ENCODE data around the gene GNA14. TPM values are rescaled to one million over a fixed set of nuclear protein-coding genes. Genes with fewer than 3 reads are reported as not detected.
"Not testable (repeated sequence)": the region's sequence is repeated elsewhere in the genome, so short reads cannot be mapped to it uniquely, and the experiment has no call there.

The GNA14 gene
- total RNA-seq, 1 experiment from 2014 or later = 0.42 TPM

DNA sequence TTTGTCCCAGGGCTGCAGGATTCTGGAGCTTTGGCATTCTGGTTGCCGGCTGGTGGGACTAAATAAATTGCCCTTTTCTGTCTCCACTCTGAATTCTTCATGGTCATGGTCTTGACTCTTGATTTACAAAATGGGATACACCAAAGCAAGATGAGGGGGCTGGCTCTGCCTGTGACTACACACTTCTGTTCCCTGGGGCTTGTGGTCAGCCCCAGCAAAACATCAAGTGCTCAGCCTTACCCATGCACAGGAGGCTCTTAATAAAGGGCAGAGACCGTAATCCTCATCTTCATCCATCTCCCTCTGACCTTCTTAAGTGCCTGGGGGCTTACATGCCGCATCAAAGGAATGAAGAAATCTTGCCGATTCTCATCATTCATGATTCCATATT is 198.0 kb downstream of the GNA14 start:
- no peak for DNase-seq (ENCODE audit: low read depth)

DNA sequence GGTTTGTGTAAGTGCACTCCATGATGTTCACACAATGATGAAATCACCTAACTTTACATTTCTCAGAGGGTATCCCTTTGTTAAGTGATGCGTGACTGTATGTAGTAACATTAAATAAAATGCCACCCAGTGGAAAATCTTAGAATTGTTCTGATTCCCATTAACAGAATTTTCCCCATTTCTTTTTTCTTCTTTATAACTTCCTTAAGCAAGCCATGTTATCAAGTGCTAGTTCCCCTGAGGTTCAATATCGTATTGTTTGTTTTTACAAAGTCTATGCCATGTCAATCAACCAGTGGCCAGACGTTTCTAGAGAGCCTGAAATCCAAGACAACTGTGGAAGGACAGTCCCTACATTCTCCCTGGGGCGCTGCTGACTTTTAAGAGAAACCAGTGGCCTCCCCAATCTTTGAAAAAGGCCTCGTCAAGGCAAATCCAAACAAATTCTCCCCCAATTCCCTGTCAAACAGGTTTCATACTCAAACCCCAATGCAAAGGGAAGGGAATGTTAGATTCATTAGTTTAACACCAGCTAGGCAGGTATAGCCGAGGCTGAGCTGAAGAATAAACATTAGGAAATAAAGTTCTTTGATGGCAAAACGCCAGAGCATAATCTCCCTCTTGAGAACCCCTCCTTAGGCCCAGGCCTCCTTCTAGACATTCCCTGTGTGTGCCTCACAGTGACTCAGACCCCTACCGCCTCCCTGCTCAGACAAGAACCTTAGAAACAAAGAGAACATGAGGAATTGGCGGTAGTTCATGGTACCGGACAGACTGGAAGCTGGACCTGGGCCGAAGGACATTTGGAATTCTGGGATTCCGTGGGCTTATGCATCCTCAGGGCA is 198.7 kb downstream of the GNA14 start:
- peak; percentile 86 for DNase-seq (ENCODE audit: low read depth)

DNA sequence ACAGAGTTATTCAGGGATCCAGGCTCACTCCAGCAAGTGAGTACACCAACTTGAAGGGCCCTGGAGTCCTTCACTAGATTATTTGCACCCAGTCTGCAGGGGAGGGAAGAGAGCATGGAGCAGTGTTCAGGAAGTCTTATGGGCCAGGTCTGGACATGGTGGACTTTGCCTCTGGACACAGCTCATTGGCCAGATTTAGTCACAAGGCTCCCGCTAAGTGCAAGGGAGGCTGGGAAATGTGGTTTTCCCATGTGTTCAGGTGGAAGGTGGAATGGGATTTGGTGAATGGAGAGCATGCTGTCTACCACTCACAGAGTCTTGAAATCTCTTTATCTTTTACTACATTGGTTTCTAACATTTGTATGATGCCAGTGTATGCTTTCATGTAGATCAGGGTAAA is 200.5 kb downstream of the GNA14 start:
- no peak for DNase-seq (ENCODE audit: low read depth)

DNA sequence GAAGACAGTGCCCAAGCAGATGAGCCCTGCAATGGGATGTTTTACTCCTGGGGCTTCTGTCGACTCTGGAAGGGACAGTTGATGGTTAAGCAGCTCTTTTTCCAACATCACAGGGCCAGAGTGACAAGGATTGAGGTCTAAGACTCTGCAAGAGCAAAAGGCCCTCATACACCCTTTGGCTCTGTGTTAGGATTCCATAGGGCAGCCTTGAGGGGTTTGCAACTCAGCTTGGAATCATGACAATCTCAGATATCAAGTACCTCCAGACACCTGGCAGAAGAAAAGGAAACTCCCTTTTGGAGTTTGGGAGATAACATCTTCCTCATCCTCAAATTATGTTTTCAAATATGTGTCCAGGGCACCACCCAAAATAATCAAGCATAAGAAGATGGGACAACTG is 205.7 kb downstream of the GNA14 start:
- DNase-seq (ENCODE audit: low read depth) = no peak

DNA sequence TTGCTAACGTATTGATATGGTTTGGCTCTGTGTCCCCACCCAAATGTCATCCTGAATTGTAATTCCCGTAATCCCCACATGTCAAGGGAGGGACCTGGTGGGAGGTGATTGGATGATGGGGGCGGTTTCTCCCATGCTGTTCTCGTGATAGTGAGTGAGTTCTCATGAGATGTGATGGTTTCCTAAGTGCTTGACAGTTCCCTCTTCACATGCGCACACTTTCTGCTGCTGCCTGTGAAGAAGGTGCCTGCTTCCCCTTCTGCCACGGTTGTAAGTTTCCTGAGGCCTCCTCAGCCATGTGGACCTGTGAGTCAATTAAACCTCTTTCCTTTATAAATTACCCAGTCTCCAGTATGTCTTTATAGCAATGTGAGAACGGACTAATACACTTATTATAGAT is 207.0 kb downstream of the GNA14 start:
- DNase-seq (ENCODE audit: low read depth) = not testable (repeated sequence)

DNA sequence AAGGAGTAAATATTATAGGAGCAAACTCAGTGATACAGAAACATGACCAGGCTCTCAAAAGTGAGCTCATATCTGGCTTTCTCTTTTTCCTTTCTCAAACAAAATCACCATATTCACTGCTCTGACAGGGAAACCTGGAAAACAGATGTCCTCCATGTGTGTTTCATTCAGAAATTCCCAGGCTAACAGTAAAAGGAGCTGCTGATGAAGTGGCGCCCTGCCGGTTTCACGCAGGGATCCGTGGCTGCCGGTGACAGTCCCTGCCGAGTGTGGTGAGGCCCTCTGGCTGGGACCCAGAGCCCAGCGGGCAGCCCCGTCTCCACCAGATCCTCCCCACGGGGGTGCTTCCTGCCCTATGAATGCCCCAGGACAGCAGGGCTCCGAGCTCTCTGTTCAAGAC is 208.1 kb downstream of the GNA14 start:
- no peak for DNase-seq (ENCODE audit: low read depth)

DNA sequence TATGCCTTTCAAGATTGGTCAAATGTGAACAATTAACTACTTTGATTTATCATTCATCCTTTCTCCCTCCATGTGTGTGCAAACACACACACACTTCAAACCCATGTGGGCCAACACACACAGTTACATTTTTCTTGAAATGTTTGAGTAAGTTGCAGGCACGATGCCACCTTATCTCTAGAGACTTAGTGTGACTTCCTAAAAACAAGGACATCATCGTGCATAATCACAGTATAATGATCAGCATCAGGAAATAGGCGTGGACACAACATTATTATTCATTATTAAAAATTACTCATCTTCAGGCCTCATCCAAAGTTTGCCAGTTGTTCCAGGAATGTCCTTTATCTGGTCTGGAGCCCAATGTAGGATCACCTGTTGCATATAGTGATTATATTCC is 209.5 kb downstream of the GNA14 start:
- DNase-seq (ENCODE audit: low read depth) = no peak

DNA sequence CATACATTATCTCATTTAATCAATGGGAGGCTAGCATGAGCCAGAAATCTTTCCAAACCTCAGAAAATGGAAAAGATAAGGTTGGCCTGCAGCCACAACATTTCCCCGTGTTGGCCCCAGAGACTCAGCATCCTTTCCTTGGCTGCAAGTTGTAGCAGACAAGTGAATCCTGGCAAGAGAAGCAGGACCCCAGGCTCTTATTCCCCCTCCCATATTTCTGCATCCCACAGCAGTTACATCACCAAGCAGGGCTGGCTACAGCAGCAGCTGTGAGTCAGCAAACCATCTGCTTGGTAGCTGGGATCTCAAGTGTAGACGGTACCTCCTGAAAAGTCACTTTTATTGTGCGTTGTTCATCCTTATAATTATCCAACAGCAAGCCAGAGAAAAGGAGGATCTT is 212.4 kb downstream of the GNA14 start:
- no peak for DNase-seq (ENCODE audit: low read depth)

DNA sequence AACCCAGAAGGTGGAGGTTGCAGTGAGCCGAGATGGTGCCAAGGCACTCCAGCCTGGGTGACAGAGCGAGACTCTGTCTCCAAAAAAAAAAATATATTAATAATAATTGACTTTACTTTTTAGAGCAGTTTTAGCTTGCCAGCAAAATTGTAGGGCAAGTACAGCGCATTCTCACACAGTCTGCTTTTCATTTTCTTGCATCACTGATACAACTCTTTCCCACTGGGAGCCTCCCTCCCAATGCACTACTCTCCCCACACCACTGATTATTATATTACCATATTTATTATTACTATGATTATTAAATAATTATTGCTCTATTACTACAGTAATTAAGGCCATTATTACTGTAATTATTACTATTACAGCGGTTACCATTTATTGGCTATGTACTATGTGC is 212.8 kb downstream of the GNA14 start:
- DNase-seq (ENCODE audit: low read depth) = no peak

DNA sequence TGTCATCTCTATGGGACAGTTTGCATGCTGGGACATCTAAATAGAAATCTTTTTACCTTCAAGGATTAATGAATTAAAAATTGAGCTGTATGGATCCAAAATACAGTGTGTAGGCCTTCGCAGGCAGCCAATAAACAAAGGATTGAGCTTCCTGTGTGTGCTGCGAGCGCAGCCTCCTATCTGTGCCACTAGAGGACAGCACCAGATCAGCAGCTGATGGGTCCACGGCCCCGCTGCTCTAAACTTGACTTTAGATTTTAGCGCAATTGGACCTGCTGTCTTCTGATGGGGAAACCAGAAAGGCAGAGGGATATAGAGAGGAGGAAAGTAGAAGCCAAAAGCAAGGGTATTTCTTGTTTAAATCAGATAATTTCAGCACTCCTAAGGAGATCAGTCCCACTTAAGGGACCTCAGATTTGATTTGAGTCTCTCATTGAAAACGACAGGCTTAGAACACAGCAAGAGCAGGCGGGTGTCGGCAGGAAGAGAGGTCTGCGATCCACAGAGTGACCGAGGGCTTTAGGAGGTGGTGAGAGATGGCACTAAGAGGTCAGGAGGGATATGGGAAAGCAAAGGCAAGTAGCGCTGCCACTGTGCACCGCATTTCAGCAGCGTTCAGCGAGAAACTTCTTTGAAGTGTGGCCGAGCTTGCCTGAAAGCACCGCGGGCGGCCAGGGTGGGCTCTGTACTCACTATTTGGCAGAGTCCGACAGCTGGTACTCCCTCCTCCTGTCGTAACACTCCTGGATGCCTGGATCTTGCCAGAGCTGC is 214.3 kb downstream of the GNA14 start:
- peak; percentile 67 for DNase-seq (ENCODE audit: low read depth)

DNA sequence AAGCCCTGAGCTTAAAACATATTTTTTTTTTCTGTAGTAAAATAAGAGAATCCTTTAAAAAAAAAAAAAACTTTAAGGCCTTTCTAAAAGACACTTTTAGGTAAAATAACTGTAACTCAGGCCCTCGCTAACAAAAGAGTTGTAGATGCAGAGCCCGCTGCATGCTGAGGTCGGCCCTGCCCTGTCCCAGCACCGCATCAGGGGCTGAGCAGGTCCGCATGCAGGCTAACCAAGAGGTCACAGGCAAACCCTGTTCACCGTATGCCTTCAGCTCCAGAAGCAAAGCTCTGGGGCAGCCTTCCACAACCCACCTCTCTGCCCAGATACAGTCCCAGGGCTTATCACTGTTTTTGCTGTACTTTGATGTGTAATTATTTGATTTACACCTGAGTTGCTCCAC is 216.1 kb downstream of the GNA14 start:
- DNase-seq (ENCODE audit: low read depth) = no peak

DNA sequence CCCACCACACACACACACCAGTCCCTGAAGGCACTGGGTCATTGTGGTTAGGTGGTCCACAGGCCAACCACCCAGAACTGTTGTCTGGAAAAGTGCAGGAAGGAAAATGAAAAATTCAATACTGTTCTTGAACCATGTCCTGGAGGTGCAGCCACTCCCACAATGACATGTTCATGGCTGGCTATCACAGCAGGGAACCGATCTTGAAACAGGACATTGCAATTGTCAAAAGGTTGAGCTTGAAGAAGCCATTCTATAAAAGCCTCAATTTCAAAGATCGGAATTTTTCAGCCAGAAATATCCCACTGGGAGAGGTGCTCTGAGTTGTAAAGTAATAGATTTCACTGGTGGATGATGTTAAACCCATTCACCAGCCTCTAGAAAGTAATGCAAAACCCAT is 218.2 kb downstream of the GNA14 start:
- DNase-seq (ENCODE audit: low read depth) = no peak

DNA sequence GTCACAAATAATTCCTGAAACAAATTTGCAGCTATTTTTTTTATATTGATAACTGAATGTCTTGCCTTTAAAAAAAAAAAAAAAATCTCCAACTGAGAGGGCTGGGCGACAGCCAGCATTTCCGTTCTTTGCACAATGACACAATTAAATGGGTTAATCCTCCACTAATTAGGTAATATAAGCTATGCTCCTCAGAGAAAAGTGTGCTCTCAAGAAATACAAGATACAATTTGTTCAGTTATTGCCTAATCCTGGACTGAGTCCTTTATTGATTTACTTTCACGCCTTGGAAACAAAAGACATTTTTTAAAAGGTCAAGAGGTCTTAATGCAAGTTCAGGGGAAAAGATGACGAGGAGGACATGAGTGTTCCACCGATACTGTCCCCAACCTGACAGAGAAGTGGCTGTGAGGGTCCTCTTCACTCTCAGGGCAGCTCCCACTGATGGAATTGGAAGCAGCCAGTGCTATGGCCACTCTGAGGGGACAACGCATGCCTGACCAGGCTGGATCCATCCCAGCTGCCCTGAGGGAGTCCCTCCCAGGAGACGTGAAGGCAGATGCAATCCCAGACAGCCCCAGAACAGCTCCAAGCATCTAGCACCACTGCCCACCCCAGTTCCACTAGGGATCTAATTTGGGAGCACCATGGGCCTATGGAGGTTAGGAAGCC is 220.7 kb downstream of the GNA14 start:
- DNase-seq (ENCODE audit: low read depth) = no peak

DNA sequence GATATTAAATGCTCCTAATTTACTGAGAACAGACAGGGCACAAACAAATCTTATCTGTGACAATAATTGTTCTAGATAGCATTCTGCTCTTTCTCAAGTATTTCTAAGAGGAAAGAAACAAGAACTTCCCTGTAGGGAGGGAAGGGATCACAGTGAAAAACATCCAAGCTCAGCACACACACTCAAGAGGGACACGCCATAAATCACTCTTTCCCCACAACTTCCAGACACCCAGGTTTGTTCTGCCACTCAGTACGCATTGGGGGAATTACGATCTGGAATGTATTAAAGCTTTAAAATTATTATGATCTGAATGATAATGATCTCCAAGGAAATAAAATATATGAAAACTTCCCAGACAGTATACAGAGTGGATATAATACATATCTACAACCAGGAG is 221.4 kb downstream of the GNA14 start:
- no peak for DNase-seq (ENCODE audit: low read depth)

DNA sequence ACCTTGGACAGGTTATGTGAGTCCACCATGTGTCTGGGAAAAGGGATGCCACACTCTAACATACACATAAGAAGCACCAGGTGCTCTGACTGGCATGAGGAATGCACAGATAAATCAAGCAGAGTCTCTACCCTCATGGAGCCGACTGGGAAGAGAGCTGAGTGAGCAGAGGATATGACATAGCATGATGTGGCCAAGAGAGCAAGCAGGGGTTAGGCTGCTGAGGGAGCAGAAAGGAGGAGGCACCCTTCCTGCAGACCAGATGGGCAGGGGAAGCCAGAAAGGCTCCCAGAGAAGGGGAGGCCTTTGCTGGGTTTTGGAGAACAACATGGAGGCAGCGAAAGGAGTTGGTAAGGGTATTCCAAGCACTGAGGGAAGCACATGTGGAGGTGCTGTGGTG is 223.1 kb downstream of the GNA14 start:
- peak; percentile 35 for DNase-seq (ENCODE audit: low read depth)

DNA sequence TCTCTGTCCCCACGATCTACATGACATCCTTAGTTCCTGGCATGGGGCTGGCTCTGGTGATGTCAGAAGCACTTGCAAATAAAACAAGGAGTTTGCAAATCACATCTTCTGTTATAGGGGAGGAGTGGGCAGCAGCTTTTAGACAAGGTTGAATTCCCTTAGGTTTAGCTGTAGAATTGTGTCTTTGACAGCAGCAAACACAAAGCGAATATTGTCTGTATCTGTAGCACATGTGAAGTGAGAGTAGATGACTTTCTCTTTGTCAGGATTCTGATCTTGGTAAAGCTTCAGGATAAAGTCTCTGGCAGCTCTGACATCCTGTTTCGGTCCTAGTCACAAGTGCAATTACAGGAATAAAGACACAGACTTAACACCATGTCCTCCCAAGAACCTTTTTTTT is 224.3 kb downstream of the GNA14 start:
- DNase-seq (ENCODE audit: low read depth) = no peak

DNA sequence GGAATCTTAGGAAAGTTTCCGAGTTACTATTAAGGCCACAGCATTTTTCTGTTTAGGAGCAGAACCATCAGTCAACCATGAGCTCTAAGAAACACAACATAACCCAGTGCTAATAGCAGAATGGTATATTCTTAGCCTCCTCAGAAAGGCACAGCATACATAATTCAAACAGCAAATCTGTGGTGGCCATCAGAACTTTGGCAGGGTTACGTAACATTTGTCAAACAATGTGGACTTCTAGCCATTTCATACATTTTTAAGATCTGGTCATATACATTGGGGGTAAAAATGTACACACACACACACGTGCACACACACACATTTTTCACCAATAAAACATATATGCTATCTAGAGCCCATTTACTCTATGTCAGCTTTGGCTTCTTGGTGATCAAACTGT is 225.2 kb downstream of the GNA14 start:
- no peak for DNase-seq (ENCODE audit: low read depth)

DNA sequence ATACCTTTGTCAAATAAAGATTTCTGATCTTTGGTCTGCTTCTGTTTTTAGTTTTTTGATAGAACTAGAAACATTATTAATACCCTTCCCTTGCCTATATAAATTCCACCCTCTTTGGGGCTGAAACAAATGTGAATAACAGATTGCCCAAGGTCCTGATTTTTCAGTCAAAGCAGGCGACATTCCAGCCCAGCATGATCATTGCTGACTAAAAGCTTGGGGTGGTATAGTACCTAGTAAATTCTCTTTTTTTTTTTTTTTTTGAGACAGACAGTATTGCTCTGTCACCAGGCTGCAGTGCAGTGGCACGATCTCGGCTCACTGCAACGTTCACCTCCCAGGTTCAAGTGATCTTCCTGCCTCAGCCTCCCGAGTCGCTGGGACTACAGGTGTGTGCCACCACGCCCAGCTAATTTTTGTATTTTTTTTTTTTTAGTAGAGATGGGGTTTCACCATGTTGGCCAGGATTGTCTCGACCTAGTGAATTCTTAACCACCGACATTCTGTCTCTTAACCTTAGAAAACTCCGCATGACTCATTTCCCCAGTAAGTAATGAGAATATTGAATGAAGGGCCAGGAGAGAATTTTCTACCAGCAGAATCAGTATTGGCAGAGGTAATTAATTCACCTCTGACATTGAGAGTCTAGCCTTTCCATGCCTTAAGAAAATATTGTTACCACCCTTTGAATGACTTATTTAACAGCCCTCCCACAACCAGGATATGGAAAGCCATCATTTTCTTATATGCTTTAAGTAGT is 226.4 kb downstream of the GNA14 start:
- peak; percentile 69 for DNase-seq (ENCODE audit: low read depth)

DNA sequence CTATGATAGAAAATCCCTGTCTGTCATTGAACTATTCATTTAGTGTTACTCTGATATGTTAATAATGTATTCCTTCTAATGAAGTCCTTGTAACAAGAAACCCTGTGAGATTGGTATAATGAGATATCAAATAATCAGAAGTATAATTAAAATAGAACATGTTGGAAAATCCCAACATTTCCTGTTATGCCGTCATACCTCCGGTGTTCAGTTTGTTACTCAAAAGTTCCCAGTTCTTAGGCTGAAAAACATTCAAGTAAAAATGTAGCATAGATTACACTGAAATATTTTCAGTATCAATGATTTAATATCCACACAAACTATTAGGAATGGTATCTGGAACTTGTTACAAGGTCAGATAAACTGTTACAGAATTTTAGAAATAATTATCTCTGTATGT is 227.5 kb downstream of the GNA14 start:
- no peak for DNase-seq (ENCODE audit: low read depth)

DNA sequence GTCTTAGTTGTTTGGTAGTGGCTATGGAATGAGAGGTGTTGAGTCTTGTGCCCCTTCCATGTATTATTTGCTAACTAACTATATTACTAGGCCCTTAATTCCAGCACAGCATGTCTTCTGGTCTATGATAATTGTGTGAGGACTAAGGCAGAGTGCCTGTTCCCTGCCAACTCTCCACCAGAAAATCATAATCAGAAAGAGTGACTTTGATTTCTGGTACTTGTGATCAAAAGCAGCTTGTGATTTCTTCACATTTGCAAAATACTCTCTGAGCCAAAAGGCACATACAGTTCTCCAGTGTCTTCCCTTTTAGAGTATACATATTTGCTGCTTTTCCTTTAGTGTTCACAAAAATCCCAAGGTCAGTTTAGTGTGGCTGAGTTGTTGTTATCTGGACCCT is 229.9 kb downstream of the GNA14 start:
- DNase-seq (ENCODE audit: low read depth) = no peak

DNA sequence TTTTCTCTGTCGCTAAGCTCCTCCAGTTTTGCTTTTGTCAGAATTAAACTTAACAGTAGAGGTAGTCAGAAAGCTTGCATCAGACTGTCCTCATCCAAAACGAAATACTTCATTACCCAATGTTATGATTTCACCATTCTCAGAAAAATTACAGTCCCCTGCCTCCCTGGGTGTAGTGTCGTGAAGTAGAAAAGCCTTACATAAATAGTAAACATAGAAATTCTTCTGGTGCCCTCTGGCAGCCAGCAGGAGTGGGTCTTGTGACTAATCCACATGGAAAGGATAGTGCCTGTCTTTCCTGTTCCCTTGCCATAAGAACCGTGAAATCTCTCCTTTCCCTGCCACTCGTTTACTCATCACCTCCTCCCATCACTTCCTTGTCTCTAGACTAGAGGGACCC is 230.6 kb downstream of the GNA14 start:
- DNase-seq (ENCODE audit: low read depth) = peak; percentile 85

DNA sequence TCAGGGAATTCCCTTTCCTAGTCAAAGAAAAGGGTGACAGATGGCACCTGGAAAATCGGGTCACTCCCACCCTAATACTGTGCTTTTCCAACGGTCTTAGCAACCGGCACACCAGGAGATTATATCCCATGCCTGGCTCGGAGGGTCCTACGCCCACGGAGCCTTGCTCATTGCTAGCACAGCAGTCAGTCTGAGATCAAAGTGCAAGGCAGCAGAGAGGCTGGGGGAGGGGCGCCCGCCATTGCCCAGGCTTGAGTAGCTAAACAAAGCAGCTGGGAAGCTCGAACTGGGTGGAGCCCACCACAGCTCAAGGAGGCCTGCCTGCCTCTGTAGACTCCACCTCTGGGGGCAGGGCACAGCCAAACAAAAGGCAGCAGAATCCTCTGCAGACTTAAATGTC is 239.6 kb downstream of the GNA14 start:
- DNase-seq (ENCODE audit: low read depth) = not testable (repeated sequence)
